ENCODE data around the gene SDK1.

The SDK1 gene

GRCh38 chr7:3866277-3866676 lies 565.2 kb downstream of the SDK1 start:
- TF ChIP-seq CTCF (IDR thresholded peaks at IDR 0.05; ENCODE audit: low read depth, low read length): no peak
- no peak overlapping the region for H3K4me3 ChIP-seq (ENCODE audit: low read depth, low read length)

GRCh38 chr7:3867863-3868262 lies 566.8 kb downstream of the SDK1 start:
- no peak for TF ChIP-seq CTCF (IDR thresholded peaks at IDR 0.05; ENCODE audit: low read depth, low read length)
- no peak overlapping the region for H3K4me3 ChIP-seq (ENCODE audit: low read depth, low read length)

- no peak overlapping the region for H3K4me3 ChIP-seq (ENCODE audit: low read depth, low read length)
- TF ChIP-seq CTCF (IDR thresholded peaks at IDR 0.05; ENCODE audit: low read depth, low read length): no peak
These were observed 578.5 kb downstream of the SDK1 start for GRCh38 chr7:3879355-3880075.

GRCh38 chr7:3880228-3880987 lies 579.4 kb downstream of the SDK1 start:
- no peak overlapping the region for H3K4me3 ChIP-seq (ENCODE audit: low read depth, low read length)
- no peak for TF ChIP-seq CTCF (IDR thresholded peaks at IDR 0.05; ENCODE audit: low read depth, low read length)

- no peak overlapping the region for H3K4me3 ChIP-seq (ENCODE audit: low read depth, low read length)
- no peak for TF ChIP-seq CTCF (IDR thresholded peaks at IDR 0.05; ENCODE audit: low read depth, low read length)
These were observed 581.7 kb downstream of the SDK1 start for GRCh38 chr7:3882782-3883181.

- no peak for TF ChIP-seq CTCF (IDR thresholded peaks at IDR 0.05; ENCODE audit: low read depth, low read length)
- H3K4me3 ChIP-seq (ENCODE audit: low read depth, low read length): no peak overlapping the region
These were observed 583.5 kb downstream of the SDK1 start for GRCh38 chr7:3884543-3884942.

GRCh38 chr7:3887096-3887690 lies 586.1 kb downstream of the SDK1 start:
- no peak for TF ChIP-seq CTCF (IDR thresholded peaks at IDR 0.05; ENCODE audit: low read depth, low read length)
- no peak overlapping the region for H3K4me3 ChIP-seq (ENCODE audit: low read depth, low read length)

Data from WI38 (cell line).